Measurements from ENCODE around the gene NCOA7.
"Not testable (repeated sequence)": the region's sequence is repeated elsewhere in the genome, so short reads cannot be mapped to it uniquely, and the experiment has no call there.

DNA sequence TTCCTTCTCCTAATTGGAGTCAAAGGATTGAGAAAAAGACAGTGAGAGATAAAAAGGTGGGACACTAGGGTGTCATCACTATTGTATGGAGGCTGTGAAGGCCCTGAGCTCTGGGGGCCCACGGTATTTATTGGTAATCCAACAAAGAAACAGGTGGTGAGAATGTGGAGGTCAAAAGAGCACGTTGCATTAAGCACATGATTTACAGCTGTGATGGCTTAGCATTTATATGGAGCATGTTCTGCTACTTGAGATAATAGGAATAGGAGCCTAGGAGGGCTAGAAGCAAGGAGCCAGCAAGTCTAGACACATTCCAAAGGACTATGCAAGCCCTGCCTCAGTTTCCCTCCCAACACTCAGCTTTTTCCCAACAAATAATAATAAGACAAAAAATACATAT, 121.7 kb downstream of the NCOA7 start:
- TF ChIP-seq, protein P1, sequence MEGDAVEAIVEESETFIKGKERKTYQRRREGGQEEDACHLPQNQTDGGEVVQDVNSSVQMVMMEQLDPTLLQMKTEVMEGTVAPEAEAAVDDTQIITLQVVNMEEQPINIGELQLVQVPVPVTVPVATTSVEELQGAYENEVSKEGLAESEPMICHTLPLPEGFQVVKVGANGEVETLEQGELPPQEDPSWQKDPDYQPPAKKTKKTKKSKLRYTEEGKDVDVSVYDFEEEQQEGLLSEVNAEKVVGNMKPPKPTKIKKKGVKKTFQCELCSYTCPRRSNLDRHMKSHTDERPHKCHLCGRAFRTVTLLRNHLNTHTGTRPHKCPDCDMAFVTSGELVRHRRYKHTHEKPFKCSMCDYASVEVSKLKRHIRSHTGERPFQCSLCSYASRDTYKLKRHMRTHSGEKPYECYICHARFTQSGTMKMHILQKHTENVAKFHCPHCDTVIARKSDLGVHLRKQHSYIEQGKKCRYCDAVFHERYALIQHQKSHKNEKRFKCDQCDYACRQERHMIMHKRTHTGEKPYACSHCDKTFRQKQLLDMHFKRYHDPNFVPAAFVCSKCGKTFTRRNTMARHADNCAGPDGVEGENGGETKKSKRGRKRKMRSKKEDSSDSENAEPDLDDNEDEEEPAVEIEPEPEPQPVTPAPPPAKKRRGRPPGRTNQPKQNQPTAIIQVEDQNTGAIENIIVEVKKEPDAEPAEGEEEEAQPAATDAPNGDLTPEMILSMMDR (IDR thresholded peaks at IDR 0.05; ENCODE audit: low read length): not testable (repeated sequence)
- TF ChIP-seq EZH2 (optimal IDR thresholded peaks at IDR 0.05; ENCODE audit: low read depth, low read length): not testable (repeated sequence)

All from MM.1S (cell line).